Prostate gland (tissue), 2 donors: Measurements from ENCODE around the gene MRM3. TPM values are rescaled to one million over a fixed set of nuclear protein-coding genes. Genes with fewer than 3 reads are reported as not detected.
"Not testable (repeated sequence)": the region's sequence is repeated elsewhere in the genome, so short reads cannot be mapped to it uniquely, and the experiment has no call there.

Experiments used
- DNase-seq: peaks from one replicate; pipeline ENCODE4 v3.0.0-alpha.2; 2019; ENCODE audit warnings: low spot score
- H3K27ac ChIP-seq, 2 donors: fragments of 200-600 bp; sonication (generic); 2 replicates each; pipeline ENCODE4 v1.5.1; 2017 to 2019
- H3K27me3 ChIP-seq: fragments of 200-600 bp; sonication (generic); replicated peaks from 2 replicates; pipeline ENCODE4 v1.5.1; 2019; ENCODE audit not compliant: insufficient read depth
- H3K36me3 ChIP-seq, 2 donors: fragments of 200-600 bp; sonication (generic); 1 replicate in 1 of 2; 2 replicates in 1 of 2; pipeline versions ENCODE4 v1.5.1 to v1.8.1; 2017 to 2019
- H3K4me1 ChIP-seq: fragments of 200-600 bp; sonication (generic); replicated peaks from 2 replicates; pipeline ENCODE4 v1.5.1; 2019
- H3K4me3 ChIP-seq, 2 donors: fragments of 200-600 bp; sonication (generic); 2 replicates each; pipeline ENCODE4 v1.5.1; 2017 to 2019
- H3K9me3 ChIP-seq: fragments of 200-600 bp; sonication (generic); 2 replicates; pipeline ENCODE4 v1.5.1; 2017
- CTCF ChIP-seq, 4 experiments: fragments of 200-600 bp in 2 of 4; fragments of 450-650 bp in 2 of 4; sonication (generic) in 2 of 4; IDR thresholded peaks; 1 replicate in 3 of 4; 2 replicates in 1 of 4; pipeline ENCODE4 v1.5.1; 2016 to 2019; ENCODE audit warnings: antibody characterized with exemption in 4 of 4, mild to moderate bottlenecking in 2 of 4, moderate library complexity in 2 of 4
- POLR2A ChIP-seq: fragments of 450-650 bp; IDR thresholded peaks from one replicate; pipeline ENCODE4 v1.6.1; 2016; ENCODE audit warnings: antibody characterized with exemption, mild to moderate bottlenecking
- POLR2AphosphoS5 ChIP-seq: sonication (generic); formaldehyde crosslinking; IDR thresholded peaks from one replicate; pipeline ENCODE4 v1.6.1; 2017; ENCODE audit warnings: antibody characterized with exemption
- WGBS: methylation state at CpG from one replicate; pipeline ENCODE4 v1.1.5; 2018; 5-methylcytosine and 5-hydroxymethylcytosine counted together
- intact Hi-C: fragments of 100-400 bp; cut with DNase I; formaldehyde crosslinking; loops from one replicate; pipeline ENCODE4 v1.14.2; 2022
- total RNA-seq, 2 donors: library from RNA; depleted of rRNA; stranded (reverse); fragments of >200 nt; gene quantifications; one replicate each; pipeline ENCODE4 v1.1.0, GENCODE V29; 2016

MRM3 gene
- total RNA-seq, 2 donors from 2014 or later = 15.1 to 22.3 TPM

GRCh38 chr17:802901-803881 lies 21.0 kb downstream of the MRM3 start:
- no peak for DNase-seq
- Histone ChIP-seq H3K4me3 (no peak overlapping the region), H3K27ac (no peak overlapping the region), H3K27me3 (no peaks in the 10 kb centered on the region), H3K36me3 (peaks cover 0 to 6% of the 10 kb centered on the region in 2 donors), H3K4me1 (no peaks in the 10 kb centered on the region), H3K9me3 (no peaks in the 10 kb centered on the region)
- no peak for TF ChIP-seq CTCF (IDR thresholded peaks at IDR 0.05)
- TF ChIP-seq POLR2A = no peak
- no peak for TF ChIP-seq POLR2AphosphoS5
- 80% methylated on average over 32 of the region's 37 CpGs for WGBS
- intact Hi-C loops = no loop called here

GRCh38 chr17:804541-805435 lies 22.6 kb downstream of the MRM3 start:
- no peaks in the 10 kb centered on the region for H3K27me3 ChIP-seq
- TF ChIP-seq POLR2A = no peak
- no peak for TF ChIP-seq POLR2AphosphoS5
- TF ChIP-seq CTCF (IDR thresholded peaks at IDR 0.05) = no peak
- no peak for DNase-seq
- intact Hi-C loops = no loop called here
- no peaks in the 10 kb centered on the region for H3K4me1 ChIP-seq
- no peaks in the 10 kb centered on the region for H3K9me3 ChIP-seq
- H3K36me3 ChIP-seq = peaks cover 0 to 6% of the 10 kb centered on the region in 2 donors
- 87% methylated on average over 41 of the region's 41 CpGs for WGBS
- H3K27ac ChIP-seq = no peak overlapping the region
- no peak overlapping the region for H3K4me3 ChIP-seq

- H3K9me3 ChIP-seq, DNase-seq, H3K4me1 ChIP-seq, H3K27ac ChIP-seq, intact Hi-C loops, H3K27me3 ChIP-seq, H3K36me3 ChIP-seq, H3K4me3 ChIP-seq: not testable (repeated sequence)
- WGBS = 93% methylated on average over 21 of the region's 23 CpGs
These were observed 23.7 kb downstream of the MRM3 start for GRCh38 chr17:805886-806285.

- H3K9me3 ChIP-seq = no peaks in the 10 kb centered on the region
- H3K4me3 ChIP-seq = no peak overlapping the region
- TF ChIP-seq POLR2AphosphoS5 (no peak), CTCF (IDR thresholded peaks at IDR 0.05) (no peak), POLR2A (no peak)
- intact Hi-C loops = no loop called here
- H3K4me1 ChIP-seq = no peaks in the 10 kb centered on the region
- H3K36me3 ChIP-seq = no peaks in the 10 kb centered on the region
- WGBS = 76% methylated on average over 13 of the region's 13 CpGs
- H3K27ac ChIP-seq = no peak overlapping the region
- H3K27me3 ChIP-seq = no peaks in the 10 kb centered on the region
- no peak for DNase-seq
These were observed 24.2 kb downstream of the MRM3 start for GRCh38 chr17:806346-806745.

GRCh38 chr17:806781-807522 lies 24.8 kb downstream of the MRM3 start:
- no peak for DNase-seq
- Histone ChIP-seq H3K27me3 (no peaks in the 10 kb centered on the region), H3K36me3 (no peaks in the 10 kb centered on the region), H3K9me3 (no peaks in the 10 kb centered on the region), H3K27ac (no peak overlapping the region), H3K4me1 (no peaks in the 10 kb centered on the region), H3K4me3 (no peak overlapping the region)
- TF ChIP-seq POLR2AphosphoS5 = no peak
- no peak for TF ChIP-seq POLR2A
- no peak for TF ChIP-seq CTCF (IDR thresholded peaks at IDR 0.05)
- WGBS = 86% methylated on average over 20 of the region's 33 CpGs
- intact Hi-C loops = no loop called here
